Muscle of arm (tissue), 12 donors: ENCODE data around the gene IL27RA. TPM values are rescaled to one million over a fixed set of nuclear protein-coding genes. Genes with fewer than 3 reads are reported as not detected.

Experiments used
- DNase-seq: peaks from one replicate; pipeline ENCODE4 v3.0.0-alpha.2; 2013
- polyA plus RNA-seq, 12 donors: library from polyadenylated mRNA; unstranded; fragments of 120-200 nt; gene quantifications; one replicate each; pipeline ENCODE4 v1.2.1, GENCODE V29; 2013; ENCODE audit not compliant: insufficient read length in 12 of 12

IL27RA gene
- polyA plus RNA-seq, 12 donors = 2.0 to 8.2 (median 2.8) TPM; not detected in 1

DNA sequence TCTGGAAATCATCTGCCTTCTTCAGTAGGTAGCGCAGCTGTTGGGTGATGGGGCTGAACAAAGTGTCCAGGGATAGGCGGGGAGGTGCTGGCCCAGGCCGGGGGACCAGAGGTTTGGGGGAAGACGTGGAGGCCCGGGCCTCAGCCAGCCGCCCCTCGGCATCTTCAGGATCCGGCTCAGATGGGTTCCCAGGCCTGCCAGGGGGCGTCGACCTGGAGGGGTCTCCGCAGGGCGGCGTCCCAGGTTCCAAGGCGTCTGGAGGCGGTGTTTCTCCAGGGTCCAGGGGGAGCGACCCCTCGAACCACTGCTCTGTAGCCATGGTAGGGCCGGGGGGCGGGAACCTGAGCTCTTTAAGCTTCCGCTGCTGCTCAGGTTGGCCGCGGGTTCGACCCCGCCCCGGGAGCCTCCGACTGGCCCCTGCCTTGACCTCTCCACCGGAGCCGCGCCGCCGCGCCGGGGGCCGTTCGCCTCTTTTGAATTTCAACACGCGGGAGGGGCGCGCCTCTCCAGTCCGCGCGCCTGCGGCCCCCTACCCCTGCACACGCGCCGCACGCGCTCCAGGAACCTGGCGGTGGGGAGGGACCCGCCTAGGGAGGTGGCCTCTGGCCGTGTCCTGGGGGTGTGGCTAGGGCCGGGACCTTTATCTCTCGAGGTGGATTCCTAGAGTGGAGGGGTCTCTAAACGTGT is 53.9 kb downstream of the IL27RA start, which contains the start of gene C19orf67:
Gene C19orf67 (minus strand): TSS at position 475 of the 687 bp plus-strand sequence. CDS start 156 bp downstream, at position 319.
- DNase-seq = no peak

DNA sequence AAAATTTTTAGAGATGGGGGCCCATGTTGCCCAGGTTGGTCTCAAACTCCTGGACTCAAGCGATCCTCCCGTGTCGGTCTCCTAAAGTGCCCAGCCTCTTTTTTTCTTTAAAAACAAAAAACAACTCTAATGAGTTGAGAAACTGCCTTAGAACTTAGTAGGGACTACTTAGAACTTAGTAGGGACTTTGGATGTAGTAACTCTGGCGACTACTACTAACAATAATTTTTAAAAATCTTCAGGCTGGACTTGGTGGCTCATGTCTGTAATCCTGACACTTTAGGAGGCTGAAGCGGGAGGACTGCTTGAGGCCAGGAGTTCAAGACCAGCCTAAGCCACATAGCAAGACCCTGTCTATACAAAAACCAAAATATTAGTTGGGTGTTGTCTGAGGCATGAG is 54.5 kb downstream of the IL27RA start:
- no peak for DNase-seq

DNA sequence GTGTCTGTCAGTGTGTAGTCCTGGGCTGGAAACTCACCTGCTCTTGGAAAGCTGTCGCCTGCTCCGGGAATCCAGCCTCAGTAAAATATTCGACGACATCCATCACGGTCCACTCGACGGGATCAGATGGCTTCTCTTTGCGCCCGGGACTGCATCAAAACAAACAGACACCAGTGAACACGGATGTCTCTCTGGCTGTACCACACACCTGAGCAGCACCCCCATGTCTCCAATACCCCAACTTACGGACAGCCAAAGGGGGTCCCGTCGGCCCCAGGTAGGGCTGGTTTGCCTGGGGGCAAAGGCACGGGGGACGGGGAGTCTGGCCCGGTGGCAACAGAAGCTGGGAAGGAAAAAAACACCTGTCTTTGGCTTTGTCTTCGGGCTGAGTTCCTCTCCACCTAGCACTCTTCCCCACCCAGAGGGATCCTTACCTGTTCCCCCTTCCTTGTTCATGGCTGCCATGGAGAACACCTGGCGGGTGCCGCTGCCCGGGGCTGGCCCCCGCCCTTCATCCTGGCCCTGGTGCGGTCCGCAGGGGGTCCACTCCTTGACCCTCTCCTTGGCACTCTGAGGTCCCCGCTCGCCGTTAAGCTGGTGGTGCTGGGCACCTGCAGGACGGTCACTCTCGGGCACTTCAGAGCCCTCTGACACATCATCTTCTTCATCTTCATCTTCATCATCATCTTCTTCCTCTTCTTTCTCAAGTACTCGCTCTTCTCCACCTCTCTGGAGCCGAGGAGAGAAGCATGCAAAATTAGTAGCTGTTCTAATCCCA is 57.3 kb downstream of the IL27RA start:
- DNase-seq = no peak

DNA sequence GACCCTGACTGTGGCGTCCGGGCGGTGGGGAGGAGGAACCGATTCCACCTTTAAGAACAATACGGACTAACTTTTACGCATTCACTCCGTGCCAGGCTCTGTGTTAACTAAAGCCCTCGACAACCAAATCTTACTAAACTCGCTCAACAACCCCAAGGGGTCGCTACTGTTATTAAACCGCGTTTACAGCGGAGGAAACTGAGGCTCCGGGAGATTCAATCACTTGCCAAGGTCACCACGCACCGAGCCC is 57.8 kb downstream of the IL27RA start:
- DNase-seq = no peak

DNA sequence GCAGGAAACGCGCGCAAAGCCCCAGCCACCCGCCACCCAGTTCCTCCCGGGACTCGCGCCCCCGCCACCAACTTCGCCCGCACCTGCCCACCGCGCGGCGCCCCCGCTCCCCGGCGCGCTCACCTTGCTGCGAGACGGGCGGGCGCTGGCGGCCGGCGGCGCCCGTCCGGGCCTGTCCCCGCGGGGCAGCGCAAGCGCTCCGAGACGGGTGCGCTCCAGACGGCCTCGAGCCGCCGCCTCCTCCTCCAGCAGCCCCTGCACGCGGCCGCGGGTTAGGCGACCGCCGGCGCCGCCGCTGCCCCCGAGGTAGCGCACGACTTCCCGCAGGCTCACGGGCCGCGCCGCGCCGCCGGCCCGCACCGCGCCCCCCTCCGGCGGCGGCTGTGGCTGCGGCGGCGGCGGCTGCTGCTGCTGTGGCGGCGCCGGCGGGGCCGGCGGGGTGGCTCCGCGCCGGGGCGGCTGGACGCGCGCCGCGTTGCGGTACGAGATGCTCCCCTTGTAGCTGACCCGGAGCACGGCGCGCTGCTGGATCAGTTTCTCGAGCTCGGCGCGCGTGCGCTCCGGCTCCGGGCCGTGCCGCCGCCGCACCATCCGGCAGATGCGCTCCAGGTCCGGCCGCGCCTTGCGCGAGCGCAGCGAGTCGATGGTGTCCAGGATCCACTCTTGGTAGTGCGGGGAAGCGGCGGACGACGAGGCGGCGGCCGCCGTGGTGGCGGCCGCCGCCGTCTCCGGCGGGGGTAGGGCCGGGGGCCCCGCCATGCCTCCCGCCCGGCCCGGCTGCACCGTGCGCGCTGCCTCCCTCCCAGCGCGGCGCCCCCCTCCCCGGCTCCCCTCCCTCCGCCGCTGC is 58.3 kb downstream of the IL27RA start:
- DNase-seq = no peak

DNA sequence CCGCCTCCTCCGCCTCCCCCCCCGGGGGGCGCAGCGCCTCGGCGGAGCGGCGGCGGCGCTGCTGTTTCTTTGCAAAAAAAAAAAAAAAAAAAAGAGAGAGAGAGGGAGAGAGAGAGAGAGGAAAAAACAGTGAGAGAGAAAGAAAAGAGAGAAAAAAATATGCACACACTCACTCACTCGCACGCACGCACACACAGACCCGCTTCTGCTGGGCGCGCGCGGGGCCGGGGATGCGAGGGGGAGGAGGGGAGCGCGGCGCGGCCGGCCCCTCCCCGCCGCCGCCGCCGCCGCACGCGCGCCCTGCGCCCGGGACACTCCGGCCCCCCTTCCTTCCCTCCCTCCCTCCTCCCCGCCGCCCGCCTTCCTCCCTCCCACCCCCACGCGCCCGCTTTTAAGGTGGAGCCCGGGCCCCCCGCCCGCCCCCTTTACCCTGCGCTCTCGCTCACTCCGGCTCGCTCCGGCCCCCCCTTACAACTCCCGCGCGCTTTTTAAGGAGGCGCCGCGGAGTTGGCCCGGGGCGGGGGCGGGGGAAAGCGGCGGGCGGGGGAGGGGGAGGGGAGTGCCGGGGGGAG is 59.0 kb downstream of the IL27RA start, which contains the start of gene SAMD1:
Gene SAMD1 (minus strand): TSS at position 243 of the 572 bp plus-strand sequence.
- peak; percentile 91 for DNase-seq

DNA sequence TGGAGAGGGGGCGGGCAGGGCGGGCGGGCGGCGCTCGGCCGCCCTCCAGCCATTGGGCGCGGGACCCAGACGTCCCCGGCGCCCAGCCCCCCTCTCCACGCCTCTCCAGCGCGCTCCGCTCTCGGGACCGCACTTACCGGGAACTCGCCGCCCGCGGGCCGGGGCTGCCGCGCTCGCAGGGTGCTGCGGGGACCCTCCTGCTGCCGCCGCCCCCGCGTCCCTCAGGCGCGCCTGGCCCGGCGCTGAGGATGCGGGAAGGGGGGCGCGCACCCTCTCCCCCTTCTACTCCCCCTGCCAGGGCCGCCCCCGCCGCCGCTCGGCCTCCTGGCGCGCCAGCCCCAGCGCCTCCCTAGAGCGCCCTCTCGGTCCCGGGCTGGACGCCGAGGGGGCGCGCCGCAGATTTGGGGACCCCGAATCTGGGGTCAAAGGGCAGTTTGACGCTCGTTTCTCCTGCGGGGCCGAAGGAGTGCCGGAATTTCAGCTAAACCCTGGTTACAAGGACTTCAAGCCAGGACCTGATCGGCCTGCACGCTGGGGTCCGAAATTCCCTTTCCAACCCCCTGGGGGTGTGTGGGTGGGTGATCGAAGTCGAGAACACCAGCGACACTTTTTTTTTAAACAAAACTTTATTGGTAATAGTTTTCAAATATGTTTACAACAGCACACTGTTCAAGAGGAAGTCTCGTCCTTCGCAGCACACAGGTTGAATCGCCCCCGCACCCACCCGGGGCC is 59.7 kb downstream of the IL27RA start:
- peak; percentile 71 for DNase-seq

DNA sequence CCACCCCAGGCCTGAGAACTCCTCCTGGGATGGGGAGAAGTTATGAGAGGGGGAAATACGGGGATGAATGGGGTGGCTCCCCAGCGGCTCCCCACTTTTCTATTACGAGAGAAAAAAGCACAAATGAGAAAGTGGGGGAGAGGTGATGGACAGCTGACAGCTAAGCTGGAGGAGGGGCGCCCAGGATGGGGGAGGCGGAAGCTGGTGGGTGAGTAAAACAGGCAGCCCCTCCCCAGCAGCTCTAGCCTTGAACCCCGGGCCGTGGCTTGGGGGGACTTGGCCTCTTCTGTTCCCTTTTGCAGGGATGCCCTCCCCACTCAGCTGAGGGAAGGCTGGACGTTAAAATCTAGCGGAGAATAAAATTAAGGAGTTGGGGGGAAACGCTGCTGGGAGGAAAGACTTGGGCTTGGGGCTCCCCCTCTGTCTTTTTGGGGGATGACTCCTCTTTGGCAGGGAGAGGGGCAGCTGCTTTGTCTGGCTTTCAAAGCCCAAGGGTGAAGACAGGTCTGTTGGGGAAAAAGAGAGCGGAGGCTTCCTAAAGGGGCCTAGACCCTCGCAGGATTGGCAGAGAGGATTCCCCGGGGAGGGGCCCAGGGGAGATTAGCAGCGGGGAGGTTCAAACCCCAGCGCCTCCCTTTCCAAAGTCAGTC is 60.4 kb downstream of the IL27RA start:
- no peak for DNase-seq

DNA sequence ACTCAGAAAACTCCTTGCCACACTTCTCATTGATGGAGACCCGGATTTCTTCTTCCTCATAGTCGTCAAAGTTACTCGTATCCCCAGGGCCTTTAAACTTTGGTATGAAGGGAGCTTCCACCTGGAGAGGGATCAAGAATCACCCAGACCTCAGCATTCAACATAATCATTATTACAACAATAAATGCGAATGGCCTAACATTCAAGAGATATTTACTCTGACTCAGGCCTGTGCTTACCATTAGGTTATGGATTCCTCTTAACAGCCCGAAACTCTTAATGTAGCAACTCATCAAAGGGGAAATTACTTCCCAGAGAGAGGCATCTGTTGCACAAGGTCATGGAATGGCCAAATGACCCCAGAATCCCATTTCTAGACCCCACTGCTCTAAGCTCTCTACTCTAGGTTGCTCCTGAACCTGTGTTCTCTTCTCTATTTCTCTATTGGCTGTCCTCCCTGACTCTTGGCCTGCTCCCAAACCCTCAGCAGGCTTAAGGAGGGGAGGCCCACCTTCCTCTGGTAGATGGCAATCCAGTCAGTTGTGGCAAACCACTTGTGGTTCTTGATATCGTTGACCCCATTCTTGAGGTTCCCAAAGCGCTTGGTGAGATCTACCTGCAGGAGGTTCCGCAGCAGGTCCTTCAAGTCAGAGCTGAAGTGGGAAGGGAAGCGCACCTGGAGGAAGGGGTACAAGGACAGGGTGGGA is 61.7 kb downstream of the IL27RA start:
- no peak for DNase-seq

DNA sequence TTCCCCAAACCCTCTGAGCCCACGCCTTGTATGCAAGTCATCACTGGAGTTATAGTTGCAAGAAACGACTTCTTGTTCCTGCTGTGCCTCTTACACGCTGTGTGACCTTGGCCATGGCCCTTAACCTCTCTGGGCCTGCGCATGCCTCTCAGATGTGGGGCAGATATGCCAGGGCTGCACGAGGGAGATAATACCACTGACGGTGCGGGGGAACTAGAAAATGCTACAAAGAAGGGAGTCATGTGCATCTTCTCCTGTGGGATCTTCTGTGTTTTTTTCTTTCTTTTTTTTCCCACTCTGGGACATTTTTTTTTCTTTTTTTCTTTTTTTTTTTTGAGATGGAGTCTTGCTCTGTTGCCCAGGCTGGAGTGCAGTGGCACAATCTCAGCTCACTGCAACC is 63.3 kb downstream of the IL27RA start:
- no peak for DNase-seq

DNA sequence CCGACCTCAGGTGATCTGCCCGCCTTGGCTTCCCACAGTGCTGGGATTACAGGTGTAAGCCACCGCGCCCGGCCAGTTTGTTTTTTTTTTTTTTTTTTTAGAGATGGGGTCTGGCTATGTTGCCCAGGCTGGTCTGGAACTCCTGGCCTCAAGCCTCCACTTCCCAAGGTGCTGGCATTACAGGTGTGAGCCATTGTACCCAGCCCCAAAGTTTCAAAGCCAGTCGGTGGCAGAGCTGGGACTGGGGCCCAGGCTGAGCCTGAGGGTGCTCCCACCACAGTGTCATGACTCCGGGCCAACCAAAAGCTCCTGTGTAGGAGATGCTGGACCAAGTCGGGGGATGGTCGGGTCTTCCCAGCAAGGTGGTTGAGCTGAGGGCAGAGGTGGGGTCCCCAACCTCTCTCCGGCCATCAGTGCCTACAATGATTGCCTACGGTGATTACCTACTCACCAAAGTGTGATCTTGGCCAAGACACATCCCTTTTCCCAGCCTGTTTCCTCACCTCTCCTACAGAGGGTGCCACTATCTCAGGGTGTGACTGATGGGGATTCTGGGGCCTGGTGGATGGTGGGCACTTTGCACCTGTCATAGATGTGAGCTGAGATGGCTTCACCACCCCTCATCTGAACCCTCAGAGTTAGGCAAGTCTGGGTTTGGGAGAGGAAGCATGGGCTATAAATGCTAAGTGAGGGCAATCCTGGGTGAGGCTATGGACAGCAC is 64.9 kb downstream of the IL27RA start:
- DNase-seq = no peak

DNA sequence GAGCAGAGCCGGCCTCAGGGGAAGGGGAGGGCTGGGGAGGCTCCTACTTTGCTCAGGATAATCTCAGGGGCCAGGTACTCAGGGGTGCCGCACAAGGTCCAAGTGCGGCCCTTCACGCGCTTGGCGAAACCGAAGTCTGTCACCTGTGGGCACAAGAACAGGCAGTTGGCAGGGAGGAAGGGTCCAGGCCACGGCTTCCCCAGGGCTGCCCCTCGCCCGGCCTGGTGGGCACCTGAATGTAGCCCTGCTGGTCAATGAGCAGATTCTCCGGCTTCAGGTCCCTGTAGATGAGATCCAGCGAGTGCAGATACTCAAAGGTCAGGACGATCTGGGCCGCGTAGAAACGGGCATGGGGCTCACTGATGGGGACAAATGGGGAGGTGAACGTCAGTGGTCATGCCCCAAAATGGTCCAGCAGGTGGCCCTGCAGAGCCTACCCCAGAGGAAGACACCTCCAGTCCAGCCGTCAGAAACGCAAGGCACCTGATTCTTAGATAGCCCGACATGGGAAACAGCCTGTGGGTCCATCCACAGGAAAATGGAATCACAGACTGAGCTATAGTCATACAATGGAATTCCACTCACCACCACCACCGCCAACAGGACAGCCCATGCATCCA is 66.1 kb downstream of the IL27RA start:
- DNase-seq = no peak

DNA sequence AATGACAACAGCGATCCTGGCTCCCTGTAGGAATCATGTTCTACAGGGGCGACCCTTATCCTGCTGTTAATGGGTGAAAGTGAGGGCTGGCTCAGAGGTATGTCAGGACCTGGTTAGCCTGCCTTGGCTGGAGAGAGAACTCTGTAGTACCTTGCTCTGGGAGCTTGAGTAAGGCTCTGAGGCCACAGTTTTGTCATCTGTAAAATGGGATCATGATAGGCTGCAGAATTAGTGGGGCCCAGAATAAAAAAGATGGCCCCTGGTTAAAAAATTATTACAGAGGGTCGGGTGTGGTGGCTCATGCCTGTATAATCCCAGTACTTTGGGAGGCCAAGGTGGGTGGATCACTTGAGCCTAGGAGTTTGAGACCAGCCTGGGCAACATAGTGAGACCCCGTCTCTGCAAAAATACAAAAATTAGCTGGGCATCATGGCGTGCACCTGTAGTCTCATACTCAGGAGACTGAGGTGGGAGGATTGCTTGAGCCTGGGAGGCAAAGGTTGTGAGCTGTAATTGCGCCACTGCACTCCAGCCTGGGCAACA is 69.5 kb downstream of the IL27RA start:
- no peak for DNase-seq

DNA sequence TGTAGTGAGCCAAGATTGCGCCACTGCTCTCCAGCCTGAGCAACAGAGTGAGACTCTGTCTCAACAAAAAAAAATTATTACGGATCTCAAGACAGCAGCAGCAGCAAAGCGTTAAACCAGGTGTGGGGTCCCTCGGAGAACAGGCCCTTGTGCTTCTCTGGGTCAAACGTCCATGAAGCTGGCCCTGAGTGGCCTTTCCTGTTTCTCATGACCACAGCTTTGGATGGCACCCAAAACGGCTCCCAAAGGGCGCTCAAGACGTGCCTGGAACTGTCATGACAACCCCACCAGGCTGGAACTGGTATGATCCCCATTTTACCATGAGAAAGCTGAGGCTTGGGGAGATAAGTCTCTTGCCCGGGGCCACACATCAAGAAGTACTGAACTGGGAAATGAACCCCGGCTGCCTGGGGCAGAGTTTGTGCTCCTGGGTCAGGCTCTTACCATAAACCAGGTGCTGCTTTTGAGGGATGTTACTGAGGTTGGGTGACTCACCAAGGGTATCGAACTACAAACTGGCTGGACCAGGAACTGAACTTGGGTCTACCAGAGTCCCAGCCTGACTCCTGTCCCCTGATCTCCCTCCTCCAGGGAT is 70.6 kb downstream of the IL27RA start:
- DNase-seq = no peak

DNA sequence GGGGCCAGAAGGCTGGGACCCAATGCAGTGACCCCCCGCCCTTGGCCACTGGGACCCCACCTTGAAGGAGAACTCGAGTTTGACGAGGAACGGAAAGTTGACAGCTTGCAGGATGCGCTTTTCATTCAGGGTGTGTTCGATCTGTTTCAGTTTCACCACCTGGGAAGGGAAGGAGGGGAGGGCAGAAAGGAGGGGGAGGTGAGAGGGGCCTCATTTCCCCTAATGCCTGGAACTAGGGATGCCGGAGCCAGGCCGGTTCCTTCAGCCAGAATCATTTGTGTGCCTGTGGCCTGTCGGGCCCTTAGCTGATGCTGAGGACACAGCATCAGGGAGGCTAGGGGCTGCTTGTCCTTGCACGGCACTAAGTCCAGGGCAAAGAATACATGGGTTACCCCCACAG is 71.2 kb downstream of the IL27RA start:
- DNase-seq = no peak
